AG09309 (cell line): ENCODE measurements around the gene MAP4K4.
"Not testable (repeated sequence)": the region's sequence is repeated elsewhere in the genome, so short reads cannot be mapped to it uniquely, and the experiment has no call there.

Experiments
- DNase-seq: peaks from one replicate; pipeline ENCODE4 v3.0.0-alpha.2; 2010; ENCODE audit warnings: low read depth
- H3K4me3 ChIP-seq: 2 replicates; pipeline ENCODE4 v1.5.1; 2011; ENCODE audit warnings: mild to moderate bottlenecking, low read depth, low read length, moderate library complexity; ENCODE audit not compliant: control insufficient read depth
- CTCF ChIP-seq: IDR thresholded peaks from 2 replicates; pipeline ENCODE4 v1.5.1; 2011; ENCODE audit warnings: mild to moderate bottlenecking, low read depth, low read length, inconsistent platforms; ENCODE audit not compliant: insufficient read depth, control insufficient read depth; ENCODE audit errors: missing control alignments

Gene MAP4K4

GRCh38 chr2:101771227-101771902 lies 73.9 kb downstream of the MAP4K4 start:
- H3K4me3 ChIP-seq, result no peak overlapping the region
- no peak for DNase-seq
- no peak for TF ChIP-seq CTCF

DNA sequence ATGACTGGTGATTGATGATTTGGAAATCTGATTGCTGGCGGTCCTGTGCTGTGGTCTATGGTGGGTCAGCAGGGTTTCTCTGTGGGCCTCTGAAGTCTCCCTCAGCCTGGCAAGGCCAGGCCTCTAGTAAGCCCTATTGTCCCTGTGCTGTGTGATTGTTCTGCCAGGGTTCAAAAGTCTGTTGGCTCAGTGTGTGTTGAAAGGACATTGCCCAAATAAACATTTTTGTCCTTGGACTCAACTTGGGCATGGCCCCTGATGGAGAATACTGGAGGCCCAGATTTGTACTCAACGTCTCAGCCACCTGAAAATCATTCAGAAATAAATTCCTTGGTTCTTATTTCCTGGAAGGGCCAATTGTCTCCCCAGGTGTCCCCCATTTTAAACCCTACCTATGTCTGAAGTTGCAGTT lies 74.4 kb downstream of the MAP4K4 start:
- no peak for TF ChIP-seq CTCF
- DNase-seq, result no peak
- H3K4me3 ChIP-seq, result no peak overlapping the region

DNA sequence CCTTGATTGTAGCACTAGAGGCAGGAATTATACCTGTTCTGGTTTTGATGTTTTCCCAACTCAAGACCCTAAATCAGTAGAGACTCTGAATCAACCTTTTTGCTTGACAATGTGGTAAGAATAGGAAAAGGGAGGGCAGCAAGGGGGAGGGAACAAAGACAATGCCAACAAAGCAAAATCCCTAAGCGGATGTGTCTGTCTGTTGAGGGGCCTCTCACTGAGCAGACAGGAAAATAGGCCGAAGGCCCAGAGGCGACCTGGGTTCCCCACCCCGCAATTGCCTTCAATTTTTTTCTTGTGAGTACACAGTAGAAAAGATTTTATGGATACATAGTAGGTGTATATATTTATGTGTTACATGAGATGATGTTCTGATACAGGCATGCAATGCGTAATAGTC lies 75.6 kb downstream of the MAP4K4 start:
- no peak for DNase-seq
- H3K4me3 ChIP-seq, result no peak overlapping the region
- TF ChIP-seq CTCF, result no peak

GRCh38 chr2:101773961-101774360 lies 76.5 kb downstream of the MAP4K4 start:
- not testable (repeated sequence) for DNase-seq, H3K4me3 ChIP-seq

- DNase-seq, result no peak
- no peak for TF ChIP-seq CTCF
- H3K4me3 ChIP-seq, result no peak overlapping the region
These were observed 77.6 kb downstream of the MAP4K4 start for GRCh38 chr2:101775092-101775491.

- TF ChIP-seq CTCF, result no peak
- H3K4me3 ChIP-seq, result no peak overlapping the region
- DNase-seq, result no peak
These were observed 78.1 kb downstream of the MAP4K4 start for GRCh38 chr2:101775636-101776035.

- TF ChIP-seq CTCF, result peak; percentile 17
- DNase-seq, result no peak
- H3K4me3 ChIP-seq, result no peak overlapping the region
These were observed 78.9 kb downstream of the MAP4K4 start for GRCh38 chr2:101776172-101777043.
